GM10266 (cell line): ENCODE measurements around the gene SNTG2.

Source experiments
- DNase-seq: peaks from one replicate; pipeline ENCODE4 v3.0.0; 2012; ENCODE audit errors: extremely low spot score
- TF ChIP-seq, protein P1 (sequence below): IDR thresholded peaks from 2 replicates; pipeline ENCODE4 v1.5.1; 2012; ENCODE audit warnings: mild to moderate bottlenecking, low read depth; ENCODE audit not compliant: control insufficient read depth, insufficient read depth; ENCODE audit errors: missing control alignments

The SNTG2 gene

DNA sequence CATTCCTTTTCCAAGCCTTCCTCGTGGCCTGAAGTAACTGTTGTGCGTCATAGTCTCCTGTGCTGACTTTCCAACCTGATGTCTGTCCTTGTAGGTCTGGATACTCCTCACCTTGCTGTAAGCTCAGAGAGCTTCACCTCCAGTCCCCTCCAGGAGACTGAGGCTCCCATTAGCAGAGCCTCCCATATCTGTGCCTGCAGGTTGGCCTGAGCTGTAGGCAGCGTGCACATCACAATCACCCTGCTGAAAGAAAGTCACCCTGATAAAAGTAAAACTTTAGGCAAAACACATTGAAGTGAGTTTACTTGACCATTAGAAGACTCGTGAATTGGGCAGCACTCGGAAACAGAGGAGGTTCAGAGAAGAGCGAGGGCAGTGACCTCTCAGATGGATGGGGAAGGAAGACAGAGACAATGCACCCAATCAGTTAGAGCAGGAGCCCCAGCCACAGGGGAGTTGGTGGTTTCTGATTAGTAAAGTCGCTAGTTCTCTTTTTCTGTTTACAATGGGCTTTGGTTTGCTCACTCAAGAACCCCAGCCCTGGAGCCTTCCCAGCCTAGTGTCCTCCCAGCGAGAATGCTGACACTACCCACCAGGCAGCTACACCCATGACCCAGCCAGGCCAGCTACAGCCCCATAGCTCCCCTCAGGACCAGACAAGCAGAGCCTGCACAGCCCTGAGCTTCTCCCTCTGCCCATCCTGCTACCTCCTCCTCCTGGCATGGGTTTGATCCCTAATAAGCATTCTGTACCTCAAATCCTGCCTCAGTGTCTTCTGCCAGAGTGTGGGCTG is 450.5 kb downstream of the SNTG2 start:
- DNase-seq, result no peak
- TF ChIP-seq, protein P1, sequence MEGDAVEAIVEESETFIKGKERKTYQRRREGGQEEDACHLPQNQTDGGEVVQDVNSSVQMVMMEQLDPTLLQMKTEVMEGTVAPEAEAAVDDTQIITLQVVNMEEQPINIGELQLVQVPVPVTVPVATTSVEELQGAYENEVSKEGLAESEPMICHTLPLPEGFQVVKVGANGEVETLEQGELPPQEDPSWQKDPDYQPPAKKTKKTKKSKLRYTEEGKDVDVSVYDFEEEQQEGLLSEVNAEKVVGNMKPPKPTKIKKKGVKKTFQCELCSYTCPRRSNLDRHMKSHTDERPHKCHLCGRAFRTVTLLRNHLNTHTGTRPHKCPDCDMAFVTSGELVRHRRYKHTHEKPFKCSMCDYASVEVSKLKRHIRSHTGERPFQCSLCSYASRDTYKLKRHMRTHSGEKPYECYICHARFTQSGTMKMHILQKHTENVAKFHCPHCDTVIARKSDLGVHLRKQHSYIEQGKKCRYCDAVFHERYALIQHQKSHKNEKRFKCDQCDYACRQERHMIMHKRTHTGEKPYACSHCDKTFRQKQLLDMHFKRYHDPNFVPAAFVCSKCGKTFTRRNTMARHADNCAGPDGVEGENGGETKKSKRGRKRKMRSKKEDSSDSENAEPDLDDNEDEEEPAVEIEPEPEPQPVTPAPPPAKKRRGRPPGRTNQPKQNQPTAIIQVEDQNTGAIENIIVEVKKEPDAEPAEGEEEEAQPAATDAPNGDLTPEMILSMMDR, result no peak

DNA sequence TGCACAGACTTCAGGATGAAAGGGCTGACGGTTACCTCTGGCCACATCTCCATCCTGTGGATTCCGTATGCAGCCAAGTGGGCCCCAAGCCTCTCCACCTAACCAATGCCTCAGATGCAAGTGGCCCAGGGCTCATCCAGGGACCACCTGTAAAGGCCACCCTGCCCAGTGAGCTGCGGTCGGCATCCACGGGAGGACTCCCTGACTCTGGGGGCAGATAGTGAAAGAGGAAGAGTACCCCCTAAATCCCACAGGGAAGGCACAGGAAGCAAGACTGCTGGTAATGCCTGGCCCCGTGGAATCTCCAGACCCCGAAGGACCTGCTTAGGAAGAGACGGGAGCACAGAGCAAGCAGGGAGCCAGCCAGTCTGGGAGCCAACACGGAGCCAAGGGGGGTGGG is 451.4 kb downstream of the SNTG2 start:
- no peak for DNase-seq
- TF ChIP-seq, protein P1, result no peak

DNA sequence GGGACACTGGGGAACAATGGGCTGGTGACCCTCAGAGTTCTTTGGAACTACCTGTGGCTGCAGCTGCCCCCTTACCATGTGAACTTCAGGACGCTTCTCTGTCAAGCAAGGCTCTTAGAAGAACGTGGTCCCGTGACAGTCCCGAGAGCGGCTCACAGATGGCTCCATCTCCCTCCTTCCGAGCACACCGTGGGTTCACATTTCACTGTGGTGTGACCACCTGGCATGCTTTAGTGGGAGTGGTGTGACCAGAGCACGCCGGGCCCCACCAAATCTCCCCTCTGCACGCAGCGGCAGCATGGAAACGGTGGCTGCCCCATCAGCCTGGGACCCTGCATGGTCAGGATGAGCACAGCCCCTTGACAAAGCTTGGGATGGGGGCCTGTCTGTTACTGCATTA is 452.9 kb downstream of the SNTG2 start:
- DNase-seq, result no peak
- TF ChIP-seq, protein P1, result no peak

DNA sequence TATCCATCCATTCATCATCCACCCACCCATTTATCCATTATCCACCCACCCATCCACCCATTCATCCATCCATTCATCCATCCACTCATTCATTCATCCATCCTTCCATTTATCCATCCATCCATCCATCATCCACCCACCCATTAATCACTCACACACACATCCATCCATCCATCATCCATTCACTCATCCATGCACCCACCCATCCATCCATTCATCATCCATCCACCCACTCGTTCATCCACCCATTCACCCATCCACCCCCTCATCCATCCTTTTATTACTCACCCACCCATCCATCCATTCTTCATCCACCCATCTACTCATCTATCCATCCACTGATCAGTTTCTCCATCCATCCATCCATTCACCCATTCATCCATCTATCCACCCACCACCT is 454.5 kb downstream of the SNTG2 start:
- TF ChIP-seq, protein P1, result no peak
- DNase-seq, result no peak

DNA sequence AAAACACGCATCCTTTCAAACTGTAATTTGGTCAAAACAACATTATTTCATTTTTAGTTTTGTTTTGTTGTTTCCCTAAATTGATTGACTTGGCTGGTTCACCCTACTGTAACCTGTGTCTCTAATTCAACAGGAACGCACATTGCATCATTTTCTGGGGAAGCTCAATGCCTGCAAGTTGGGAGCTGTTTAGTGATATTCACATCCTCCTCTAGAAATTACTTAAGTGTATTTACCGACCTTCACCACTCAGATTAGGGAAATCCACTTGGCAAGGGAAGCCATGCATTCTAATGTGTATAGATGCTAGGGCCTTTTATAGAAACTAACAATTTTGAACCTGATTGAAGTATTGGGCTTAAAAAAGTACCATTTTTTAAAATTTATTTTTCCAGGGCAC is 455.3 kb downstream of the SNTG2 start:
- TF ChIP-seq, protein P1, result no peak
- no peak for DNase-seq

DNA sequence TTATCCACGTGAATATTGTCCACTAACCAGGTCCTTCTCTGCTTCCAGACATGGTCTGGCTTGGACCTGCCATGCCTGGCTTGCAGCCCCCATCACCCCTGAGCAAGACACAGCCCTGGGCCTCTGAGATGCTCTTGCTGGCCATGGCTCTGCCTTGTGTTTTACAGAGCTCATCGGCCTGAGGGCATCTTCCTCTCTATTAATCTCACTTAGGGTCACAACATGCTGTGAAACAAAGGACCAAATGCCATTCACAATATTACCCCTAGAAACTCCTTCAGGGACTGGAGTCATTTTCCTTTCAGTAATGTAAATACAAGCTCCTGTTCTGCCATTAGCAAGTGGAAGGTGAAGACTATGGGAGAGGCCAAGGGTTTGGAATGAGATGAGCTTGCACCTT is 455.8 kb downstream of the SNTG2 start:
- TF ChIP-seq, protein P1, result no peak
- DNase-seq, result no peak

DNA sequence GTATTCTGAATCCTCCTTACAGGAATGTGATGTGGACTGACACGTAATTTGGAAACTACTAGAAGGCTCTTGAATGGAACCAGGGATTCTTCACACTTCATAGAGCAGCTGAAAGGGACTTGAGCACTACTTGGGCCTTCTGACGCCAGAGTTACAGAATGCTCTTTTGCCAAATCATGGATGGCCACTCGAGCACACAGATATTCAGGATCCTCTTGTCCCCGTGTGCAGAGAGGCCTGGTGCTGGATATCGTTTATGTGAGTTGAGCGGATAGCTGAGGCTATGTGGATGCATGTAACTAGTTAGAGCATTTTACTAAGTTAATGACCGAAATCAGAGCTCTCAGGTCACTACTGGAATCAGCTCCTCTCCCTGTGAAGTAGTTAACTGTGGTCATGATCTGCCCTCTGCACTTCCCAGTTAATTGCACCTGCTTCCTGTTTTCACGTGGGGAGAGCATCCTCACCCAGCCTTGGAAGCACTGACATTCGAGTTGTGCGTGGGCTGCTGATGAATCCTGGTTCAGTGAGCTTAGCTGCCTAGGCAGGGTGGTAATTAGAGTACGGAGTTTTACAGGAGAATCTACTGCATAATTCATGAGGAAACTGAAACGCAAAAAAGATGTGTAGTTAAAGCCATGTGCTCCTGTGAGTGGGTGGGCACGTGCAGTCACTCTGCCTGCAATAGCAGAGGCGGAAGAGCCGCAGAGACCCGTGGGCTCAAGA is 457.5 kb downstream of the SNTG2 start:
- TF ChIP-seq, protein P1, result no peak

More for the DNA sequence above, 457.5 kb downstream of the SNTG2 start:
- no peak for DNase-seq
